Vagina (tissue), 2 donors: Measurements from ENCODE around the gene FHL2. TPM values are rescaled to one million over a fixed set of nuclear protein-coding genes. Genes with fewer than 3 reads are reported as not detected.

Experiments used
- DNase-seq, 2 donors: peaks; one replicate each; pipeline ENCODE4 v3.0.0-alpha.2; 2017; ENCODE audit errors: extremely low spot score in 2 of 2
- H3K27ac ChIP-seq: fragments of 200-600 bp; sonication (generic); one replicate; pipeline ENCODE4 v1.5.1; 2019
- H3K27me3 ChIP-seq: fragments of 200-600 bp; sonication (generic); one replicate; pipeline ENCODE4 v1.5.1; 2019
- H3K36me3 ChIP-seq, 2 donors: fragments of 200-600 bp; sonication (generic); one replicate each; pipeline ENCODE4 v1.5.1; 2017 to 2019
- H3K4me1 ChIP-seq: fragments of 200-600 bp; sonication (generic); one replicate; pipeline ENCODE4 v1.5.1; 2019
- H3K4me3 ChIP-seq, 2 donors: fragments of 200-600 bp; sonication (generic); 1 replicate in 1 of 2; 2 replicates in 1 of 2; pipeline ENCODE4 v1.5.1; 2016 to 2019
- H3K9me3 ChIP-seq: fragments of 200-600 bp; sonication (generic); one replicate; pipeline ENCODE4 v1.5.1; 2019
- CTCF ChIP-seq, 3 experiments: fragments of 450-650 bp in 2 of 3; fragments of 200-600 bp in 1 of 3; sonication (generic) in 1 of 3; IDR thresholded peaks; one replicate each; pipeline ENCODE4 v1.5.1; 2017 to 2019; ENCODE audit warnings: antibody characterized with exemption in 3 of 3, mild to moderate bottlenecking in 2 of 3, moderate library complexity in 2 of 3
- POLR2A ChIP-seq, 2 donors: fragments of 450-650 bp; IDR thresholded peaks; one replicate each; pipeline ENCODE4 v1.6.1; 2017; ENCODE audit warnings: antibody characterized with exemption in 2 of 2, mild to moderate bottlenecking in 2 of 2, moderate library complexity in 2 of 2
- POLR2AphosphoS5 ChIP-seq, 2 donors: sonication (generic); formaldehyde crosslinking; IDR thresholded peaks; one replicate each; pipeline ENCODE4 v1.9.0; 2017; ENCODE audit warnings: antibody characterized with exemption in 2 of 2, mild to moderate bottlenecking in 2 of 2, low read depth in 1 of 2; ENCODE audit not compliant: insufficient read depth in 1 of 2
- intact Hi-C: fragments of 100-400 bp; cut with DNase I; formaldehyde crosslinking; loops from one replicate; pipeline ENCODE4 v1.15.1; 2023
- total RNA-seq: library from RNA; depleted of rRNA; stranded (reverse); fragments of >200 nt; gene quantifications from one replicate; pipeline ENCODE4 v1.2.3, GENCODE V29; 2016

FHL2 gene
- total RNA-seq, result 62.1 TPM

GRCh38 chr2:105398336-105399206, at the start of gene FHL2:
TSS of gene FHL2 (minus strand) at chr2:105399051. CDS start at chr2:105386516, 12,535 bp downstream.
- TF ChIP-seq POLR2A (IDR thresholded peaks at IDR 0.05) (peak in 1 of 2 donors; percentile 70), CTCF (IDR thresholded peaks at IDR 0.05) (peak in 1 of 3 experiments; percentile 44), POLR2AphosphoS5 (IDR thresholded peaks at IDR 0.05; ENCODE audit: insufficient read depth in 1 of 2, low read depth in 1 of 2) (peak in 1 of 2 donors; percentile 83)
- Histone ChIP-seq H3K36me3 (peaks cover 0 to 4% of the 10 kb centered on the region in 2 donors), H3K9me3 (no peaks in the 10 kb centered on the region), H3K4me3 (peak within 1 kb of the TSS; percentile 62 to 84), H3K27ac (peak within 1 kb of the TSS; percentile 89), H3K27me3 (no peaks in the 10 kb centered on the region), H3K4me1 (peaks cover 21% of the 10 kb centered on the region)
- DNase-seq, result no peak
- intact Hi-C loops, result no loop called here

- H3K27me3 ChIP-seq, result no peaks in the 10 kb centered on the region
- no peaks in the 10 kb centered on the region for H3K9me3 ChIP-seq
- H3K27ac ChIP-seq, result no peak overlapping the region
- DNase-seq, result no peak
- no peak overlapping the region for H3K4me3 ChIP-seq
- H3K4me1 ChIP-seq, result no peaks in the 10 kb centered on the region
- no peak for TF ChIP-seq CTCF (IDR thresholded peaks at IDR 0.05)
- no peak for TF ChIP-seq POLR2AphosphoS5 (IDR thresholded peaks at IDR 0.05; ENCODE audit: insufficient read depth in 1 of 2, low read depth in 1 of 2)
- no peak for TF ChIP-seq POLR2A (IDR thresholded peaks at IDR 0.05)
- intact Hi-C loops, result no loop called here
- no peaks in the 10 kb centered on the region for H3K36me3 ChIP-seq
Observed at GRCh38 chr2:105447476-105447875, 48.6 kb upstream of the FHL2 start.

GRCh38 chr2:105446501-105446900, 47.6 kb upstream of the FHL2 start:
- no peaks in the 10 kb centered on the region for H3K4me1 ChIP-seq
- H3K36me3 ChIP-seq, result no peaks in the 10 kb centered on the region
- H3K27me3 ChIP-seq, result no peaks in the 10 kb centered on the region
- no peaks in the 10 kb centered on the region for H3K9me3 ChIP-seq
- H3K27ac ChIP-seq, result no peak overlapping the region
- intact Hi-C loops, result no loop called here
- no peak for DNase-seq
- H3K4me3 ChIP-seq, result no peak overlapping the region
- TF ChIP-seq POLR2A (IDR thresholded peaks at IDR 0.05) (no peak), POLR2AphosphoS5 (IDR thresholded peaks at IDR 0.05; ENCODE audit: insufficient read depth in 1 of 2, low read depth in 1 of 2) (no peak), CTCF (IDR thresholded peaks at IDR 0.05) (no peak)

- Histone ChIP-seq H3K27ac (no peak overlapping the region), H3K4me3 (no peak overlapping the region), H3K27me3 (no peaks in the 10 kb centered on the region), H3K36me3 (no peaks in the 10 kb centered on the region), H3K9me3 (no peaks in the 10 kb centered on the region), H3K4me1 (no peaks in the 10 kb centered on the region)
- intact Hi-C loops, result no loop called here
- TF ChIP-seq POLR2AphosphoS5 (IDR thresholded peaks at IDR 0.05; ENCODE audit: insufficient read depth in 1 of 2, low read depth in 1 of 2), result no peak
- no peak for TF ChIP-seq POLR2A (IDR thresholded peaks at IDR 0.05)
- no peak for TF ChIP-seq CTCF (IDR thresholded peaks at IDR 0.05)
- no peak for DNase-seq
Observed at GRCh38 chr2:105445976-105446375, 47.1 kb upstream of the FHL2 start.

- Histone ChIP-seq H3K27ac (no peak overlapping the region), H3K4me3 (no peak overlapping the region), H3K36me3 (no peaks in the 10 kb centered on the region), H3K4me1 (no peaks in the 10 kb centered on the region), H3K9me3 (no peaks in the 10 kb centered on the region), H3K27me3 (no peaks in the 10 kb centered on the region)
- no peak for DNase-seq
- intact Hi-C loops, result no loop called here
- TF ChIP-seq POLR2AphosphoS5 (IDR thresholded peaks at IDR 0.05; ENCODE audit: insufficient read depth in 1 of 2, low read depth in 1 of 2), result no peak
- TF ChIP-seq CTCF (IDR thresholded peaks at IDR 0.05), result no peak
- TF ChIP-seq POLR2A (IDR thresholded peaks at IDR 0.05), result no peak
Observed at GRCh38 chr2:105445498-105445897, 46.6 kb upstream of the FHL2 start.
